WTC11 (cell line): ENCODE data around the gene FPR2. TPM values are rescaled to one million over a fixed set of nuclear protein-coding genes. Genes with fewer than 3 reads are reported as not detected.
"Not testable (repeated sequence)": the region's sequence is repeated elsewhere in the genome, so short reads cannot be mapped to it uniquely, and the experiment has no call there.

ENCODE experiments used
- ATAC-seq: fragments of 200-7000 bp; cut with Tn5 transposase; 2 replicates; pipeline ENCODE4 v1.10.0; 2021; ENCODE audit warnings: mild to moderate bottlenecking, moderate library complexity
- CTCF ChIA-PET: fragments of 300-600 bp; sonication (Branson Sonifier 250); formaldehyde crosslinking; loops from one replicate; lab custom pipeline; 2021; ENCODE audit warnings: antibody characterized with exemption; lab: Charles Lee
- POLR2A ChIA-PET: fragments of 350-600 bp; sonication (Branson Sonifier 250); formaldehyde crosslinking; loops from one replicate; lab custom pipeline; 2021; ENCODE audit warnings: antibody characterized with exemption; lab: Charles Lee
- DNase-seq: peaks from one replicate; pipeline ENCODE4 v3.0.0; 2021; ENCODE audit warnings: low spot score
- H3K27ac Mint-ChIP-seq: 2 replicates; pipeline ENCODE4 v1.8.0; 2021; ENCODE audit warnings: mixed read lengths
- H3K27me3 Mint-ChIP-seq: 2 replicates; pipeline ENCODE4 v1.8.0; 2021; ENCODE audit warnings: low read depth, mild to moderate bottlenecking, moderate library complexity, mixed read lengths
- H3K36me3 Mint-ChIP-seq: 2 replicates; pipeline ENCODE4 v1.8.0; 2021; ENCODE audit warnings: mixed read lengths
- H3K4me1 Mint-ChIP-seq: 2 replicates; pipeline ENCODE4 v1.8.0; 2022; ENCODE audit warnings: mixed read lengths
- H3K4me3 Mint-ChIP-seq: 2 replicates; pipeline ENCODE4 v1.8.0; 2021; ENCODE audit warnings: mild to moderate bottlenecking, moderate library complexity, mixed read lengths
- H3K9me3 Mint-ChIP-seq: 2 replicates; pipeline ENCODE4 v1.8.0; 2021; ENCODE audit warnings: mixed read lengths
- ATF6 ChIP-seq: sonication (generic); formaldehyde crosslinking; IDR thresholded peaks from 2 replicates; pipeline ENCODE4 v1.8.1; 2023; ENCODE audit warnings: mild to moderate bottlenecking, missing genetic modification reagents
- EMX1 ChIP-seq: fragments of 250-450 bp; sonication (Bioruptor Pico); IDR thresholded peaks from 2 replicates; pipeline ENCODE4 v1.8.0; 2021; ENCODE audit warnings: mild to moderate bottlenecking
- ERG ChIP-seq: fragments of 250-450 bp; sonication (Bioruptor Pico); IDR thresholded peaks from 2 replicates; pipeline ENCODE4 v1.8.0; 2021; ENCODE audit warnings: mild to moderate bottlenecking
- MAX ChIP-seq: sonication (generic); formaldehyde crosslinking; IDR thresholded peaks from 2 replicates; pipeline ENCODE4 v1.8.0; 2022; ENCODE audit warnings: mild to moderate bottlenecking, missing genetic modification reagents
- MYBL2 ChIP-seq: sonication (generic); formaldehyde crosslinking; IDR thresholded peaks from 2 replicates; pipeline ENCODE4 v1.8.1; 2023; ENCODE audit warnings: mild to moderate bottlenecking, moderate library complexity, missing genetic modification reagents
- NR2C2 ChIP-seq: sonication (generic); formaldehyde crosslinking; IDR thresholded peaks from 2 replicates; pipeline ENCODE4 v1.8.0; 2022; ENCODE audit warnings: mild to moderate bottlenecking, missing genetic modification reagents
- NR3C1 ChIP-seq: sonication (generic); formaldehyde crosslinking; conservative IDR thresholded peaks from 2 replicates; pipeline ENCODE4 v1.8.1; 2023; ENCODE audit warnings: low read depth, mild to moderate bottlenecking, missing genetic modification reagents
- SMAD4 ChIP-seq: sonication (generic); formaldehyde crosslinking; IDR thresholded peaks from 2 replicates; pipeline ENCODE4 v1.8.0; 2022; ENCODE audit warnings: mild to moderate bottlenecking, missing genetic modification reagents
- SOX15 ChIP-seq: fragments of 250-450 bp; sonication (Bioruptor Pico); IDR thresholded peaks from 2 replicates; pipeline ENCODE4 v1.9.0; 2021; ENCODE audit warnings: mild to moderate bottlenecking
- TCF7 ChIP-seq: sonication (generic); formaldehyde crosslinking; IDR thresholded peaks from 2 replicates; pipeline ENCODE4 v1.8.0; 2022; ENCODE audit warnings: mild to moderate bottlenecking, low read depth, missing genetic modification reagents, moderate library complexity
- TEAD1 ChIP-seq: sonication (generic); formaldehyde crosslinking; IDR thresholded peaks from 2 replicates; pipeline ENCODE4 v1.8.0; 2022; ENCODE audit warnings: mild to moderate bottlenecking, missing genetic modification reagents
- ZMAT4 ChIP-seq: fragments of 250-450 bp; sonication (Bioruptor Pico); IDR thresholded peaks from 2 replicates; pipeline ENCODE4 v1.9.0; 2021; ENCODE audit warnings: mild to moderate bottlenecking
- ZNF423 ChIP-seq: fragments of 250-450 bp; sonication (Bioruptor Pico); IDR thresholded peaks from 2 replicates; pipeline ENCODE4 v2.1.2; 2022; ENCODE audit warnings: mild to moderate bottlenecking, moderate library complexity
- ZNF671 ChIP-seq: fragments of 250-450 bp; sonication (Bioruptor Pico); IDR thresholded peaks from 2 replicates; pipeline ENCODE4 v1.8.0; 2021; ENCODE audit warnings: mild to moderate bottlenecking
- total RNA-seq: library from RNA; stranded (reverse); gene quantifications from 3 replicates; pipeline ENCODE4 v1.2.3, GENCODE V29; 2021
- TF ChIP-seq, protein P1 (sequence below): fragments of 250-450 bp; sonication (Bioruptor Pico); IDR thresholded peaks from 2 replicates; pipeline ENCODE4 v1.9.0; 2021; ENCODE audit warnings: mild to moderate bottlenecking, borderline replicate concordance
- TF ChIP-seq, protein P2 (sequence below): sonication (generic); formaldehyde crosslinking; conservative IDR thresholded peaks from 2 replicates; pipeline ENCODE4 v1.8.1; 2022; ENCODE audit warnings: mild to moderate bottlenecking, missing genetic modification reagents
- TF ChIP-seq, protein P3 (sequence below): sonication (generic); formaldehyde crosslinking; IDR thresholded peaks from 2 replicates; pipeline ENCODE4 v1.8.0; 2022; ENCODE audit warnings: mild to moderate bottlenecking, missing genetic modification reagents

The FPR2 gene
- total RNA-seq, 1 experiment from 2014 or later, result 0.31 TPM

GRCh38 chr19:51735759-51736449, 25.1 kb upstream of the FPR2 start (continued):
- TF ChIP-seq ERG (CRISPR knock-in tag) (no peak), MYBL2 (CRISPR knock-in tag) (no peak), SOX15 (CRISPR knock-in tag) (no peak), EMX1 (CRISPR knock-in tag) (no peak), SMAD4 (CRISPR knock-in tag) (no peak), TCF7 (no peak)

DNA sequence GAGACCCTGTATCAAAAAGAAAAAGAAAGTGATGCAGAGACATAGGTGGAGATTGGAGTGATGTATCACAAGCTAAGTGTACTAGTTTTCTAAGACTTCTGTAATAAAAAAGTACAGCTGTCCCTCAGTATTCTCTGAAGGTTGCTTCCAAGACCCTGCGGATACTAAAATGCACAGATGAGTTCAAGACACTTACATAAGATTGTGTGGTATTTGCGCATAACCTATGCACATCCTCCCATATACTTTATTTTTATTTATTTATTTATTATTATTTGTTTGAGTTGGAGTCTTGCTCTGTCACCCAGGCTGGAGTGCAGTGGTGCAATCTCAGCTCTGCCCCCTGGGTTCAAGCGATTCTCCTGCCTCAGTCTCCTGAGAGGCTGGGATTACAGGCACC, 23.6 kb upstream of the FPR2 start:
- Mint-ChIP-seq H3K27ac (no peak overlapping the region), H3K4me1 (peaks cover 12% of the 10 kb centered on the region), H3K27me3 (no peaks in the 10 kb centered on the region), H3K9me3 (peaks cover 1% of the 10 kb centered on the region; the same call in 1 of the 2 replicates), H3K4me3 (no peak overlapping the region), H3K36me3 (0 out of 2 replicates have a peak, but pooled peaks cover under 1% of the 10 kb centered on the region)
- ChIA-PET CTCF (interaction anchor here (0.6 to 1.2 kb wide), 2 partner anchors 10 to 33 kb away, joined by 3 to 6 read pairs; no protein-coding TSS in a partner anchor), POLR2A (no interaction called here)
- ATAC-seq, result no peak
- no peak for DNase-seq
- TF ChIP-seq NR2C2 (CRISPR knock-in tag) (no peak), ZNF671 (CRISPR knock-in tag) (no peak), ATF6 (no peak)
- TF ChIP-seq, protein P1, sequence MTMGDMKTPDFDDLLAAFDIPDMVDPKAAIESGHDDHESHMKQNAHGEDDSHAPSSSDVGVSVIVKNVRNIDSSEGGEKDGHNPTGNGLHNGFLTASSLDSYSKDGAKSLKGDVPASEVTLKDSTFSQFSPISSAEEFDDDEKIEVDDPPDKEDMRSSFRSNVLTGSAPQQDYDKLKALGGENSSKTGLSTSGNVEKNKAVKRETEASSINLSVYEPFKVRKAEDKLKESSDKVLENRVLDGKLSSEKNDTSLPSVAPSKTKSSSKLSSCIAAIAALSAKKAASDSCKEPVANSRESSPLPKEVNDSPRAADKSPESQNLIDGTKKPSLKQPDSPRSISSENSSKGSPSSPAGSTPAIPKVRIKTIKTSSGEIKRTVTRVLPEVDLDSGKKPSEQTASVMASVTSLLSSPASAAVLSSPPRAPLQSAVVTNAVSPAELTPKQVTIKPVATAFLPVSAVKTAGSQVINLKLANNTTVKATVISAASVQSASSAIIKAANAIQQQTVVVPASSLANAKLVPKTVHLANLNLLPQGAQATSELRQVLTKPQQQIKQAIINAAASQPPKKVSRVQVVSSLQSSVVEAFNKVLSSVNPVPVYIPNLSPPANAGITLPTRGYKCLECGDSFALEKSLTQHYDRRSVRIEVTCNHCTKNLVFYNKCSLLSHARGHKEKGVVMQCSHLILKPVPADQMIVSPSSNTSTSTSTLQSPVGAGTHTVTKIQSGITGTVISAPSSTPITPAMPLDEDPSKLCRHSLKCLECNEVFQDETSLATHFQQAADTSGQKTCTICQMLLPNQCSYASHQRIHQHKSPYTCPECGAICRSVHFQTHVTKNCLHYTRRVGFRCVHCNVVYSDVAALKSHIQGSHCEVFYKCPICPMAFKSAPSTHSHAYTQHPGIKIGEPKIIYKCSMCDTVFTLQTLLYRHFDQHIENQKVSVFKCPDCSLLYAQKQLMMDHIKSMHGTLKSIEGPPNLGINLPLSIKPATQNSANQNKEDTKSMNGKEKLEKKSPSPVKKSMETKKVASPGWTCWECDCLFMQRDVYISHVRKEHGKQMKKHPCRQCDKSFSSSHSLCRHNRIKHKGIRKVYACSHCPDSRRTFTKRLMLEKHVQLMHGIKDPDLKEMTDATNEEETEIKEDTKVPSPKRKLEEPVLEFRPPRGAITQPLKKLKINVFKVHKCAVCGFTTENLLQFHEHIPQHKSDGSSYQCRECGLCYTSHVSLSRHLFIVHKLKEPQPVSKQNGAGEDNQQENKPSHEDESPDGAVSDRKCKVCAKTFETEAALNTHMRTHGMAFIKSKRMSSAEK (CRISPR knock-in tag), result no peak

DNA sequence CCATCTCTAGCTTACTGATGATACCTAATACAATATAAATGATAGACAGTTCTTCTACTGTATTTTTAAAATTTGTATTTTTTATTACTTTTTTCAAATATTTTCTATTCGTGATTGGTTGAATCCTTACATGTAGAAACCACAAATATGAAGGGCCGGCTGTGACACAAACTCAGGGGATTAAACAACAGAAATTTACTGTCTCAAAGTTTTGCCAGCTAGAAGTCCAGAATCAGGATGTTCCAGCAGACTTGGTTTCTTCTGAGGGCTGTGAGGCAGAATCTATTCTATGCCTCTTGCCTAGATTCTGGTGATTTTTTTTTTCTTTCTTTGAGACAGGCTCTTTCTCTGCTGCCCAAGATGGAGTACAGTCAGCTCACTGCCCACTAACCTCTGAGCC, 23.1 kb upstream of the FPR2 start:
- no peaks in the 10 kb centered on the region for H3K27me3 Mint-ChIP-seq
- DNase-seq (no peak), ATAC-seq (no peak)
- H3K4me3 Mint-ChIP-seq, result no peak overlapping the region
- CTCF ChIA-PET, result interaction anchor here (0.6 to 1.4 kb wide), 4 partner anchors 11 to 77 kb away, joined by 3 to 6 read pairs (median 4); no protein-coding TSS in a partner anchor
- no peaks in the 10 kb centered on the region for H3K9me3 Mint-ChIP-seq
- no peak for TF ChIP-seq ZNF423 (CRISPR knock-in tag)
- no peak for TF ChIP-seq ZMAT4 (CRISPR knock-in tag)
- no peak for TF ChIP-seq TEAD1 (CRISPR knock-in tag)
- no peak for TF ChIP-seq MAX (CRISPR knock-in tag)
- TF ChIP-seq ERG (CRISPR knock-in tag), result no peak
- TF ChIP-seq, protein P2, sequence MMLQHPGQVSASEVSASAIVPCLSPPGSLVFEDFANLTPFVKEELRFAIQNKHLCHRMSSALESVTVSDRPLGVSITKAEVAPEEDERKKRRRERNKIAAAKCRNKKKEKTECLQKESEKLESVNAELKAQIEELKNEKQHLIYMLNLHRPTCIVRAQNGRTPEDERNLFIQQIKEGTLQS, result no peak
- TF ChIP-seq, protein P3, sequence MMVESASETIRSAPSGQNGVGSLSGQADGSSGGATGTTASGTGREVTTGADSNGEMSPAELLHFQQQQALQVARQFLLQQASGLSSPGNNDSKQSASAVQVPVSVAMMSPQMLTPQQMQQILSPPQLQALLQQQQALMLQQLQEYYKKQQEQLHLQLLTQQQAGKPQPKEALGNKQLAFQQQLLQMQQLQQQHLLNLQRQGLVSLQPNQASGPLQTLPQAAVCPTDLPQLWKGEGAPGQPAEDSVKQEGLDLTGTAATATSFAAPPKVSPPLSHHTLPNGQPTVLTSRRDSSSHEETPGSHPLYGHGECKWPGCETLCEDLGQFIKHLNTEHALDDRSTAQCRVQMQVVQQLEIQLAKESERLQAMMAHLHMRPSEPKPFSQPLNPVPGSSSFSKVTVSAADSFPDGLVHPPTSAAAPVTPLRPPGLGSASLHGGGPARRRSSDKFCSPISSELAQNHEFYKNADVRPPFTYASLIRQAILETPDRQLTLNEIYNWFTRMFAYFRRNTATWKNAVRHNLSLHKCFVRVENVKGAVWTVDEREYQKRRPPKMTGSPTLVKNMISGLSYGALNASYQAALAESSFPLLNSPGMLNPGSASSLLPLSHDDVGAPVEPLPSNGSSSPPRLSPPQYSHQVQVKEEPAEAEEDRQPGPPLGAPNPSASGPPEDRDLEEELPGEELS, result no peak
- TF ChIP-seq NR3C1, result no peak
- H3K4me1 Mint-ChIP-seq, result peaks cover 15% of the 10 kb centered on the region
- no peaks in the 10 kb centered on the region for H3K36me3 Mint-ChIP-seq
- H3K27ac Mint-ChIP-seq, result no peak overlapping the region
- POLR2A ChIA-PET, result no interaction called here

GRCh38 chr19:51738523-51738922, 22.5 kb upstream of the FPR2 start:
- CTCF ChIA-PET, result interaction anchor here (0.8 to 1.4 kb wide), 3 partner anchors 39 to 81 kb away, joined by 3 to 5 read pairs (median 4); no protein-coding TSS in a partner anchor
- H3K9me3 Mint-ChIP-seq, H3K4me3 Mint-ChIP-seq, DNase-seq, ATAC-seq, H3K36me3 Mint-ChIP-seq, H3K27ac Mint-ChIP-seq, POLR2A ChIA-PET, H3K27me3 Mint-ChIP-seq: not testable (repeated sequence)
- H3K4me1 Mint-ChIP-seq, result peaks cover 11% of the 10 kb centered on the region
